Astrocyte (in vitro differentiated cells and primary cell): Measurements from ENCODE around the gene FAM98B. TPM values are rescaled to one million over a fixed set of nuclear protein-coding genes. Genes with fewer than 3 reads are reported as not detected.
A peak's percentile ranks its signal among the peaks of the same experiment; 100 is the strongest.

Source experiments
- DNase-seq: peaks from one replicate; pipeline ENCODE4 v3.0.0-alpha.2; 2010; ENCODE audit warnings: low read depth
- FAIRE-seq: peaks from 2 replicates; lab custom pipeline; 2011; peaks lifted over from hg19 to GRCh38; lab: Jason Lieb, UNC
- H2AFZ ChIP-seq: 2 replicates; pipeline ENCODE4 v1.6.0; 2012; ENCODE audit warnings: low read depth, low read length, inconsistent platforms
- H3K27ac ChIP-seq: 2 replicates; pipeline ENCODE4 v1.5.1; 2011; ENCODE audit warnings: low read depth, low read length, inconsistent platforms
- H3K27me3 ChIP-seq: 2 replicates; pipeline ENCODE4 v1.6.0; 2011; ENCODE audit warnings: low read length, inconsistent platforms; ENCODE audit not compliant: insufficient read depth
- H3K36me3 ChIP-seq: 2 replicates; pipeline ENCODE4 v1.5.1; 2011; ENCODE audit warnings: low read length, inconsistent platforms; ENCODE audit not compliant: insufficient read depth
- H3K4me1 ChIP-seq: 2 replicates; pipeline ENCODE4 v1.5.1; 2011; ENCODE audit warnings: low read length, inconsistent platforms; ENCODE audit not compliant: insufficient read depth
- H3K4me2 ChIP-seq: 2 replicates; pipeline ENCODE4 v1.6.0; 2012; ENCODE audit warnings: low read length, inconsistent platforms
- H3K4me3 ChIP-seq: 2 replicates; pipeline ENCODE4 v1.5.1; 2011; ENCODE audit warnings: low read depth, mild to moderate bottlenecking, low read length, inconsistent platforms; ENCODE audit not compliant: insufficient read depth
- H3K79me2 ChIP-seq: 2 replicates; pipeline ENCODE4 v1.6.0; 2012; ENCODE audit warnings: mild to moderate bottlenecking, low read length, inconsistent platforms; ENCODE audit not compliant: insufficient read depth
- H3K9ac ChIP-seq: 2 replicates; pipeline ENCODE4 v1.6.0; 2012; ENCODE audit warnings: mild to moderate bottlenecking, low read length, inconsistent platforms
- H3K9me3 ChIP-seq: 2 replicates; pipeline ENCODE4 v1.5.1; 2012; ENCODE audit warnings: low read depth, mild to moderate bottlenecking, low read length, inconsistent platforms; ENCODE audit not compliant: insufficient read depth
- H4K20me1 ChIP-seq: 2 replicates; pipeline ENCODE4 v1.6.0; 2012; ENCODE audit warnings: low read length, inconsistent platforms; ENCODE audit not compliant: insufficient read depth
- H3K27ac Mint-ChIP-seq: one replicate; pipeline ENCODE4 v1.8.0; 2021; ENCODE audit warnings: mild to moderate bottlenecking, mixed read lengths; ENCODE audit not compliant: unreplicated experiment
- H3K27me3 Mint-ChIP-seq: one replicate; pipeline ENCODE4 v1.8.0; 2021; ENCODE audit warnings: low read depth, mixed read lengths; ENCODE audit not compliant: unreplicated experiment
- H3K36me3 Mint-ChIP-seq: one replicate; pipeline ENCODE4 v1.8.0; 2021; ENCODE audit warnings: low read depth, mixed read lengths; ENCODE audit not compliant: unreplicated experiment
- H3K4me1 Mint-ChIP-seq: one replicate; pipeline ENCODE4 v1.8.0; 2021; ENCODE audit warnings: low read depth, mixed read lengths; ENCODE audit not compliant: unreplicated experiment
- H3K4me3 Mint-ChIP-seq: one replicate; pipeline ENCODE4 v1.8.0; 2021; ENCODE audit warnings: mild to moderate bottlenecking, moderate library complexity, mixed read lengths; ENCODE audit not compliant: unreplicated experiment
- H3K9me3 Mint-ChIP-seq: one replicate; pipeline ENCODE4 v1.8.0; 2021; ENCODE audit warnings: mild to moderate bottlenecking, mixed read lengths; ENCODE audit not compliant: unreplicated experiment
- CTCF ChIP-seq: IDR thresholded peaks from 2 replicates; pipeline ENCODE4 v1.5.1; 2011; ENCODE audit warnings: low read depth, mild to moderate bottlenecking, inconsistent platforms, low read length, moderate library complexity; ENCODE audit not compliant: insufficient read depth
- EZH2 ChIP-seq: IDR thresholded peaks from 2 replicates; pipeline ENCODE4 v1.6.1; 2012; ENCODE audit warnings: mild to moderate bottlenecking, low read length, inconsistent platforms; ENCODE audit not compliant: insufficient read depth
- total RNA-seq: library from RNA; stranded (reverse); gene quantifications from 2 replicates; pipeline ENCODE4 v1.2.1, GENCODE V29; 2021

Gene FAM98B
- total RNA-seq, 1 donor from 2014 or later, result 21.6 TPM

DNA sequence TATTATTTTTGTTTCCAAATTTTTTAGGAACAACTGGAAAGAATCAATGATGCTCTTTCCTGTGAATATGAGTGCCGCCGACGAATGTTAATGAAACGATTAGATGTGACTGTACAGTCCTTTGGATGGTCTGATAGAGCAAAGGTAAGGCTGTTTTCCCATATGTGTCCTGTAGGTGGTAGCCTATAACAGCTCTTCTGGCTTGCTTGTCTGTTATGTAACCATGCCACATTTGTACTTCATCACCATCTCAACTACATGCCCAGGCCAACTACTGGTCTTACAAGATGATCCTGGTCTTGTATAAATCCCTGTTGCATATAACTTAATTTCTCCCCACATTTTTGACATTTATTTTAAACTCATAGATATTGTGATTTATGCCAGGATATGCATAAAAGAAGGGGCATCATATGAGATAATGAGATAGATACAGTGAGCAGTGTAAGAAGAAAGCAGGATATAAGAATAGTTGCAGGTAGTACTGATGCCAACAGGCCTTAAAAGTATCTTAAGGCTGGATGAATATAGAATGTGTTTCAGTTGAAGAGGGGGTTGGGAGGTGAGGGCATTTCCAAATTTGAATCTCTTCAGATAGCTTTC lies 20.3 kb downstream of the FAM98B start:
- Histone ChIP-seq H3K27ac (no peak overlapping the region), H3K4me3 (no peak overlapping the region), H3K9me3 (no peaks in the 10 kb centered on the region), H3K4me1 (no peaks in the 10 kb centered on the region), H3K36me3 (peaks cover 10% of the 10 kb centered on the region), H2AFZ (no peak overlapping the region), H3K9ac (no peak overlapping the region), H3K79me2 (no peaks in the 10 kb centered on the region), H3K4me2 (no peak overlapping the region), H4K20me1 (no peaks in the 10 kb centered on the region), H3K27me3 (no peaks in the 10 kb centered on the region)
- TF ChIP-seq CTCF, result peak; percentile 71
- no peak for TF ChIP-seq EZH2
- H3K36me3 Mint-ChIP-seq, result no peaks in the 10 kb centered on the region
- no peaks in the 10 kb centered on the region for H3K4me1 Mint-ChIP-seq
- FAIRE-seq (peak; percentile 97), DNase-seq (peak; percentile 63)
- no peak overlapping the region for H3K4me3 Mint-ChIP-seq
- no peak overlapping the region for H3K27ac Mint-ChIP-seq
- H3K27me3 Mint-ChIP-seq, result no peaks in the 10 kb centered on the region
- H3K9me3 Mint-ChIP-seq, result no peaks in the 10 kb centered on the region

- no peak overlapping the region for H2AFZ ChIP-seq
- Mint-ChIP-seq H3K36me3 (no peaks in the 10 kb centered on the region), H3K27me3 (no peaks in the 10 kb centered on the region), H3K4me3 (no peak overlapping the region), H3K4me1 (no peaks in the 10 kb centered on the region), H3K27ac (no peak overlapping the region), H3K9me3 (no peaks in the 10 kb centered on the region)
- H4K20me1 ChIP-seq, result no peaks in the 10 kb centered on the region
- H3K4me2 ChIP-seq, result no peak overlapping the region
- H3K27me3 ChIP-seq, result no peaks in the 10 kb centered on the region
- H3K4me1 ChIP-seq, result no peaks in the 10 kb centered on the region
- H3K79me2 ChIP-seq, result no peaks in the 10 kb centered on the region
- no peak overlapping the region for H3K27ac ChIP-seq
- FAIRE-seq, result no peak
- no peak for DNase-seq
- H3K36me3 ChIP-seq, result peaks cover 10% of the 10 kb centered on the region
- H3K9me3 ChIP-seq, result no peaks in the 10 kb centered on the region
- TF ChIP-seq CTCF (no peak), EZH2 (no peak)
- no peak overlapping the region for H3K4me3 ChIP-seq
- no peak overlapping the region for H3K9ac ChIP-seq
Measured at GRCh38 chr15:38475361-38475760, 21.4 kb downstream of the FAM98B start.

DNA sequence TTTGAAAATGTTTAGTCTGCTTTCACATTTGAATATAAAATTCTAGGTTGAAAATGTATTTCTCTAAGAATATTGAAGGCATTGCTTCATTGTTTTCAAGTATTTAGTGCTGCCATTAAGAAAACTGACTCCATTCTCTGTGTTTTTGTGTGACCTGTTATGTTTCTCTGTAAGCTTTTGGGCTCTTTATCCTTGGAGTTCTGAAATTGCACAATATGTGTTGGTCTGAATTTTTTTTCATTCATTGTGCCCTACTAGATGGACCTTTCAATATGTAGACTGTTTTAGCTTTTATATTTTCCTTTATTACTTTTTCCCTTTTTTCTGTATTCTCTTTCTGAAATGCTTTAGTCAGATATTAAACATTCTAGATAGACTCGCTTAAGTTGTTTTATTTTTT lies 22.2 kb downstream of the FAM98B start:
- no peaks in the 10 kb centered on the region for H4K20me1 ChIP-seq
- no peaks in the 10 kb centered on the region for H3K9me3 ChIP-seq
- Mint-ChIP-seq H3K36me3 (no peaks in the 10 kb centered on the region), H3K4me1 (no peaks in the 10 kb centered on the region), H3K27ac (no peak overlapping the region), H3K9me3 (no peaks in the 10 kb centered on the region), H3K4me3 (no peak overlapping the region), H3K27me3 (no peaks in the 10 kb centered on the region)
- no peak overlapping the region for H3K4me2 ChIP-seq
- H2AFZ ChIP-seq, result no peak overlapping the region
- no peak overlapping the region for H3K27ac ChIP-seq
- H3K4me1 ChIP-seq, result no peaks in the 10 kb centered on the region
- FAIRE-seq (no peak), DNase-seq (no peak)
- H3K27me3 ChIP-seq, result no peaks in the 10 kb centered on the region
- H3K4me3 ChIP-seq, result no peak overlapping the region
- H3K79me2 ChIP-seq, result no peaks in the 10 kb centered on the region
- H3K36me3 ChIP-seq, result peaks cover 11% of the 10 kb centered on the region
- no peak overlapping the region for H3K9ac ChIP-seq
- TF ChIP-seq CTCF (no peak), EZH2 (no peak)
